GM21390 (cell line): Measurements from ENCODE around the gene CEP72.
"Not testable (repeated sequence)": the region's sequence is repeated elsewhere in the genome, so short reads cannot be mapped to it uniquely, and the experiment has no call there.

Experiments used
- ATAC-seq: cut with Tn5 transposase; IDR thresholded peaks from one replicate; pipeline ENCODE4 v1.9.1; 2021; ENCODE audit not compliant: unreplicated experiment

The CEP72 gene

GRCh38 chr5:680836-681235 lies 68.7 kb downstream of the CEP72 start:
- not testable (repeated sequence) for ATAC-seq

GRCh38 chr5:681317-682191 lies 69.4 kb downstream of the CEP72 start:
- ATAC-seq, result not testable (repeated sequence)

- not testable (repeated sequence) for ATAC-seq
Observed at GRCh38 chr5:682216-682615, 70.1 kb downstream of the CEP72 start.

- ATAC-seq, result not testable (repeated sequence)
Observed at GRCh38 chr5:682651-683358, 70.7 kb downstream of the CEP72 start.

GRCh38 chr5:683551-684481 lies 71.7 kb downstream of the CEP72 start:
- ATAC-seq, result no peak

- ATAC-seq, result no peak
Observed at GRCh38 chr5:684751-685216, 72.6 kb downstream of the CEP72 start.

GRCh38 chr5:685262-686171 lies 73.4 kb downstream of the CEP72 start:
- ATAC-seq, result no peak

GRCh38 chr5:686172-686523 lies 74.0 kb downstream of the CEP72 start:
- ATAC-seq, result not testable (repeated sequence)

GRCh38 chr5:686936-687335 lies 74.8 kb downstream of the CEP72 start:
- ATAC-seq, result not testable (repeated sequence)

- not testable (repeated sequence) for ATAC-seq
Observed at GRCh38 chr5:688348-689010, 76.3 kb downstream of the CEP72 start.

GRCh38 chr5:690293-690692 lies 78.2 kb downstream of the CEP72 start:
- ATAC-seq, result not testable (repeated sequence)

GRCh38 chr5:691049-691448 lies 78.9 kb downstream of the CEP72 start:
- not testable (repeated sequence) for ATAC-seq

GRCh38 chr5:691817-692528 lies 79.8 kb downstream of the CEP72 start:
- ATAC-seq, result no peak

GRCh38 chr5:692529-693041 lies 80.4 kb downstream of the CEP72 start:
- peak; percentile 22 for ATAC-seq

GRCh38 chr5:693271-694041 lies 81.3 kb downstream of the CEP72 start, which contains the start of gene TPPP:
TPPP (minus strand) TSS chr5:693352; CDS start chr5:678060, 15,292 bp downstream.
- ATAC-seq, result peak; percentile 60

GRCh38 chr5:694042-694431 lies 81.9 kb downstream of the CEP72 start:
- ATAC-seq, result not testable (repeated sequence)

GRCh38 chr5:695475-695874 lies 83.3 kb downstream of the CEP72 start:
- ATAC-seq, result not testable (repeated sequence)

GRCh38 chr5:696191-696590 lies 84.1 kb downstream of the CEP72 start:
- not testable (repeated sequence) for ATAC-seq
